Measurements from ENCODE around the gene MCHR1.

DNA sequence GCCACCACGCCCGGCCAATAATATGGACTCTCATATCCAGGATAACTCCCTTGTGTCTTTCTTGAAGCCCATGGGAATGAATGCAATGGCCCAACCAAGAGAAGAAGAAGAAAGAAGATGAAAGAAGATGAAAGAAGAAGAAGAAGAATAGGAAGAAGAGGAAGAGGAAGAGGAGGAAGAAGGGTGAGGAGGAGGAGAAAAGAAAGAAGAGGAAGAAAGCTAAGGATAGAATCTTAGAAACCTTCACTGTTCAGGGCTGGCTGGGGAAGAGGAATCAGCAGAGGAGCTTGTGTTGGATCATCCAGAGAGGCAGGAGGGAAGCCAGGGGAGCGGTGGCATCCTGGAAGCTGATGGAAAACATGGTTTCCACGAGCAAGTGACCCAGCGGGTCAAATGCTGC lies 28.9 kb downstream of the MCHR1 start:
- TF ChIP-seq ELF4 (IDR thresholded peaks at IDR 0.05) (no peak), ARNT (IDR thresholded peaks at IDR 0.05) (no peak), NFRKB (IDR thresholded peaks at IDR 0.05) (no peak), FOXK2 (IDR thresholded peaks at IDR 0.05) (no peak)

Measured in HEK293T (cell line).